HG02610 (cell line): ENCODE data around the gene IL4R.
A peak's percentile ranks its signal among the peaks of the same experiment; 100 is the strongest.

Experiments used
- ATAC-seq: cut with Tn5 transposase; IDR thresholded peaks from one replicate; pipeline ENCODE4 v1.9.1; 2021; ENCODE audit warnings: mild to moderate bottlenecking, moderate library complexity; ENCODE audit not compliant: unreplicated experiment

Gene IL4R

DNA sequence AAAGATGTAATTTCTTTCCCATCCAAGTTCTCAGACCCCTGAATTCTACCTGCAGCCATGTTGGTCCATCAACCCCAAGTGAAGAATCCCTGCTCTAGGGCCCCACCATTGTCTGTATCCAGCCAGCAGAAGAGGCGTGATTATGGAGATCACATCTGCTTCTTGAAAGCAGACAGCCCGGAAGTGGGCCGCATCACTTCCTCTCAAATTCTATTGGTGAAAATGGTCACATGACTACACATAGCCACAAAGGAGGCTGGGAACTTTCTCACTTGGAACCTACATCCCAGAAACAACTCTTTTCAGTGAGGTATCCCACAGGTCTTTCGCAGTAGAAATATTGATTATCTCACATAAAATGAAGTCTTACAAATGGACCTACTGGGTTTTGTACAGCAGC lies 40.1 kb downstream of the IL4R start:
- ATAC-seq, result no peak

- ATAC-seq, result no peak
These were observed 41.8 kb downstream of the IL4R start for GRCh38 chr16:27355610-27356009.

GRCh38 chr16:27356794-27357193 lies 43.0 kb downstream of the IL4R start:
- ATAC-seq, result no peak

DNA sequence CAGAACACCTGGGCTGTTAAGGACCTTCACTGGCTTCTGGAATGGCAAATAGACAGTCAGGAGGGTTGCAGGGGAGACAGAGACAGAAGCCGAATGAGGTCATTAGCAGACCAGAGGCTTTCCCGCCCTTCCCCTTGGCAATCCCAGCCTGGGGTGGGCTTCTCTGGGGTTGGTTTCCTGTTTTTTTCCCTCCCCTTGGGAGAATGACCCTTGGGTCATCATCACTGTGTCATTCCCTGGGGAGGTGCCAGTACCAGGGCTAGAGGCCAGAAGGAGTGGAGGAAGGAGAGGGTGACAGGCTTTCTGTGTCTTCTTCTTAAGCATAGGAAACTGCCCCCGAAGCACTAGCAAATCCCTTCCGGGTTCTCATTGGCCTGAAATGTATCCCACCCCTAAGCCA lies 45.3 kb downstream of the IL4R start:
- no peak for ATAC-seq

- ATAC-seq, result no peak
These were observed 45.8 kb downstream of the IL4R start for GRCh38 chr16:27359615-27360014.

DNA sequence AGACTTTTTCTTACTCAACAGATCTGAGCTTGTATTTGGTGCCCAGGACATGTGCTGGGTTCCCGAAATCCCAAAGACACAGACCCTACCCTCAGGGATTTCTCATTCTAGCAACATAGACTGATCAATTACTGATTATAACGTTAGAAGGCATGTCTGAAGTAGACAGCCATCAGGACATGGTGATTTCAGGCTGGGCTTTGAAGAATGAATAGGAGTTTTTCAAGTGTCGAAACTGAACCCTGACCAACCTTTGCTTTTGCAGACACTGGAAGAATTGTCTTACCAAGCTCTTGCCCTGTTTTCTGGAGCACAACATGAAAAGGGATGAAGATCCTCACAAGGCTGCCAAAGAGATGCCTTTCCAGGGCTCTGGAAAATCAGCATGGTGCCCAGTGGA lies 48.2 kb downstream of the IL4R start:
- ATAC-seq, result no peak

GRCh38 chr16:27362570-27363245 lies 48.9 kb downstream of the IL4R start:
- ATAC-seq, result no peak

GRCh38 chr16:27363246-27363632 lies 49.5 kb downstream of the IL4R start:
- no peak for ATAC-seq

GRCh38 chr16:27363797-27364196 lies 50.0 kb downstream of the IL4R start:
- no peak for ATAC-seq

DNA sequence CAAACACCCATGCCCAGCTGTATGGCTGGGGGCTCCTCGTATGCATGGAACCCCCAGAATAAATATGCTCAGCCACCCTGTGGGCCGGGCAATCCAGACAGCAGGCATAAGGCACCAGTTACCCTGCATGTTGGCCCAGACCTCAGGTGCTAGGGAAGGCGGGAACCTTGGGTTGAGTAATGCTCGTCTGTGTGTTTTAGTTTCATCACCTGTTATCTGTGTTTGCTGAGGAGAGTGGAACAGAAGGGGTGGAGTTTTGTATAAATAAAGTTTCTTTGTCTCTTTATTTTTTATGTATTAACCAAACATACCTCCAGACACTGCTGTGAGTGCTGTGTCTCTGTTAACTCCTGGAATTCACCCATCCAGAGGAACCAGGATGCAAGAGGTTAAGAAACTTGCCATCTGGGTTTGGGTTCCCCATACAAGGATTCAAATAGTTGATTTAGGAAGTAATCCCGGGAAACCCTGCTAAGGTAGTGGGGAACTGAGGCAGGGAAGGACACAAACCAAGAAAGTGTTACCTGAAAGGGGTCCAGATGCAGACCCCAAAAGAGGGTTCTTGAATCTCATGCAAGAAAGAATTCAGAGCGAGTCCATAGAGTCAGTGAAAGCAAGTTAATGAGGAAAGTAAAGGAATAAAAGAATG lies 50.8 kb downstream of the IL4R start:
- ATAC-seq, result no peak

- no peak for ATAC-seq
These were observed 51.6 kb downstream of the IL4R start for GRCh38 chr16:27365142-27366089.

- ATAC-seq, result peak; percentile 18
These were observed 53.1 kb downstream of the IL4R start for GRCh38 chr16:27366687-27367460.

DNA sequence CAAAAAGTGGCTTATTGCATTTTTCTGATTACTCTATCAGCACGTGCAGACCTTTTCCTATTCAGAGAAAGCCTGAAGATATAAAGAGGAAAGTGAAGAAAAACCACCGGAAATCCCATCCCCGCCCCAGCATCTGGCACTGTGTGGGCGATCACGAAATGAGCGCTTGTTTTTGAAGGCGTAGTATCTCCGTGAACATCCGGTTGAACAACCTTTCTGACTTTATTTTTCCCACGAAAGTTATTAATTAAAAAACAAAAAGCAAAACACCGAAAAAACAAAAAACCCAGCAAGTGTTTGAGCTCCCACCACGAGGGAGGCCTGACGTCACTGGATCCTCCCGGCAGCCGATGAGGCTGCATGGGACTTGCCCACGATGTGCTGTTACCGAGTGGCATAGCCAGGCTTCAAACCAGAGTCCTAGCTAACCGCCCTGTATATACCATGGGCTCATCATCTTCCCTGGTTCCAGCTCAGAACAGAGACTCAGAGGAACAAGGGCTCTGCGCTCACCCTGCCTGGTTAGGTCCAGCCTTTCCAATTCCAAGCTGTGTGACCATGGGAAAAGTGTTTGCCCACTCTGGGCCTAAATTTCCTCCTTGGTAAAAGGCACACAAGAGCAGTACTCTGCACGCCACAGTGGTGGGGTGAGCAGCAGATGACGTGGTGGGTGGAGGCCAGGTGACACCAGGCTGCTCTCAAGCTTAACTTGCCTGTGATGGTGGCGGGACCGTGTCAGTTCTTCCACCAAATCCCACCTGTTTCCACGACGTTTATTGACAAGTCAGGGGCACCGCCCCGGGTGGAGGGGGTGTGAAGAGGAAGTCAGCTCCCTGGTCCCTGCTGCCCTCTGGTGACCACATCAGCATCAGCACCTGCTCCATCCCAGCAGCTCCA lies 53.9 kb downstream of the IL4R start:
- peak; percentile 65 for ATAC-seq

GRCh38 chr16:27368358-27368722 lies 54.6 kb downstream of the IL4R start:
- no peak for ATAC-seq

DNA sequence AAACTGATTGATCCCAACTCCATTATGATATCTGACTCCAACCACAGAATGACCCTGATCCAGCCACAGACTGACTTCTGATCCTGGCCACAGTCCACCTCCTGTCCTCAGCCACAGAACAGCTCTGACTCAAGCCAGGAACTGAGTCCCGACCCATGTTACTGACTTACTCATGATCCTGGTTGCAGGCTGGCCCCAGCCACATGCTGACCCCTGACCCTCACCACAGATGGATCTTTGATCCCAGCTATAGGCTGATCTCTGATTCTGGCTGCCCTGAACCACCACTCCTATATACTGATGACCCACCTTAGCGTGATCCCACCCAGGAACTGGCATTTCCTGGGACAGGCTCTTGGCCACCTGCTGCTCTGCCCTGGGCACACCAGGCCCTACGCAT lies 56.0 kb downstream of the IL4R start:
- ATAC-seq, result no peak

- no peak for ATAC-seq
These were observed 56.5 kb downstream of the IL4R start for GRCh38 chr16:27370318-27370717.

- ATAC-seq, result no peak
These were observed 59.5 kb downstream of the IL4R start for GRCh38 chr16:27373312-27373711.

DNA sequence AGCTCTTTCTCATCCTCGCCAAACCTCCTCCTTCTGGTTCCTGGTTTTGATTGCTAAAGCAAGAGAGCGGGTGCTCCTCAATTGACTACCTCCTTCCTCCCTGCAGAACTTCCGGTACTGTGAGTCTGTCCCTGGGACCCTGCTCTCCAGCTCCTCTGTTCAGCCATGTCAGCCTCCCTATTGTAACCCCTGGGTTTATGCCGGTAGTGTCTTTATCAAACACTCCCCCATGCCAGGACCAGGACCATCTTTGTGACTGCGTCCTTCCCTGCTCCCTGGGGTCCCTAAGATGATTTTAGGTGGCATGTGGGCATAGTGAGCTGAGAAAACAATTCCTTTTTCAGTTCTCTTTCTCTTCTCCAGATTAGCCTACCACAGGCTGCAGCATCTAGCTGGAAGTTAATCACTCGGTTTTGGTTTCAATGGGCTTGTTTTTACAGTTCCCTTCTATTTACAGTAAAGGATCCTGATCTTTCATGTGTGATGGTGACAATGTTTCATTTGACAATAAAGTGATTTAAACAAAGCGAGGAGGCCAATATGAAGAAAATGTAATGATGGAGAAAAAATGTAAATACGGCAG lies 60.5 kb downstream of the IL4R start:
- ATAC-seq, result peak; percentile 32

DNA sequence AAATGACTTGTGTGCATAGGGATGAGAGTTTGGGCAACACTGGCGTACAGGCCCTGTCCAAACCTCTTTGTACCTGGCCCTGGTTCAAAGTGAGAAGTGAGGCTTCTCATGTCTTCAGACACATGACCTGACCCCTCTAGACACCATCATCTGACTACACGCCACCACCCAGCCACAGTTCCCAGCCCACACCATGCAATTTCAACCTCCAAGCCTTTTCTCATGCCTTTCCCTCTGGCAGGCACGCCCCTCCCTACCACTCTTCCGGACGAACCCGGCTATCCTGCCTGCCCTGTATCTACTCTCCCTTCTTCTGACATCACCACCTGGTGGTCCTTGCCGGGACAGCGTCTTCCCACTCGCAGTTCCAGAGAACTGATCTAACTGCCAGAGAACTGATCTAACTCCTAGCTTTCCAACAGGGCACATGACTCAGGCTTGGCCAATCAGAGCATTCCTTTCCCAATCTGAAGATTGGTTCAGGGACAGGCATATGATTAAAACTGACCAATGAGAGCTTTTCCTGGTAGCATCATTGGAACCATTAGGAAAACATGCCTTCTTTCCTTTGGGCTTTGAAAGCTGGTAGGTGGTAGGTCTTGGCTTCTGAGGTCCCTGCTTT lies 61.1 kb downstream of the IL4R start:
- peak; percentile 48 for ATAC-seq
